ENCODE measurements around the gene GMPS. TPM values are rescaled to one million over a fixed set of nuclear protein-coding genes. Genes with fewer than 3 reads are reported as not detected.

The GMPS gene
- total and polyA plus RNA-seq, 2 donors (not counting 3 experiments of a cell fraction or from before 2014, with no cell fraction given): 18.7 to 67.5 TPM

GRCh38 chr3:155906900-155907299 is 36.5 kb downstream of the GMPS start:
- Histone ChIP-seq H3K4me3 (replicated peaks in 1 of 3; ENCODE audit: insufficient read depth in 1 of 3, low read depth in 1 of 3, low read length in 3 of 3) (no peak overlapping the region), H3K9ac (replicated peaks; ENCODE audit: extremely low read depth, insufficient read depth, low read length) (no peak overlapping the region), H3K4me1 (ENCODE audit: control insufficient read depth, extremely low read depth, insufficient read depth, low read length) (peaks cover 7% of the 10 kb centered on the region), H3K27me3 (ENCODE audit: control insufficient read depth in 2 of 2, insufficient read depth in 2 of 2, low read length in 2 of 2) (no peaks in the 10 kb centered on the region), H2AFZ (ENCODE audit: low read depth, low read length) (no peak overlapping the region), H3K79me2 (ENCODE audit: control insufficient read depth, insufficient read depth, low read length) (no peaks in the 10 kb centered on the region), H4K20me1 (replicated peaks; ENCODE audit: control insufficient read depth, extremely low read depth, insufficient read depth, low read length) (no peaks in the 10 kb centered on the region), H3K27ac (ENCODE audit: insufficient read depth, low read depth, low read length) (no peak overlapping the region), H3K9me1 (replicated peaks; ENCODE audit: control insufficient read depth, extremely low read depth, insufficient read depth, low read length) (no peaks in the 10 kb centered on the region), H3K9me3 (replicated peaks; ENCODE audit: control insufficient read depth, insufficient read depth, low read length) (no peaks in the 10 kb centered on the region), H3K36me3 (ENCODE audit: control insufficient read depth in 2 of 2, extremely low read depth in 1 of 2, insufficient read depth in 2 of 2, low read length in 2 of 2) (peaks cover 2 to 9% of the 10 kb centered on the region in 2 experiments), H3K4me2 (ENCODE audit: insufficient read depth, low read length) (no peak overlapping the region)
- no peak for TF ChIP-seq MYC (IDR thresholded peaks at IDR 0.05; ENCODE audit: low read depth, low read length)
- no peak for TF ChIP-seq EZH2 (IDR thresholded peaks at IDR 0.05; ENCODE audit: borderline replicate concordance, low read depth, low read length, severe bottlenecking)
- no peak for TF ChIP-seq MAX (IDR thresholded peaks at IDR 0.05; ENCODE audit: insufficient read depth, insufficient read length)
- no peak for TF ChIP-seq POLR2A (IDR thresholded peaks at IDR 0.05; ENCODE audit: low read depth, low read length)
- no peak for TF ChIP-seq CTCF (IDR thresholded peaks at IDR 0.05; ENCODE audit: extremely low read depth in 1 of 2, insufficient read depth in 1 of 2, low read depth in 1 of 2, low read length in 2 of 2)
- no peak for TF ChIP-seq JUN (IDR thresholded peaks at IDR 0.05; ENCODE audit: borderline replicate concordance, insufficient read depth, insufficient read length, low read depth)
- TF ChIP-seq POLR2AphosphoS5 (IDR thresholded peaks at IDR 0.05; ENCODE audit: insufficient read depth, low read depth, low read length): no peak
- no peak for TF ChIP-seq GATA2 (IDR thresholded peaks at IDR 0.05; ENCODE audit: insufficient read depth, insufficient read length, low read depth, low read length)
- no peak for TF ChIP-seq FOS (IDR thresholded peaks at IDR 0.05; ENCODE audit: borderline replicate concordance, insufficient read depth, low read length)
- BruUV-seq (replicated peaks): no TSS peak
- POLR2A ChIA-PET: no interaction called here
- FAIRE-seq (no peak), DNase-seq (ENCODE audit: low read depth, low spot score) (no peak)
- intact Hi-C loops (cut with micrococcal nuclease) (no loop called here), dilution Hi-C loops (cut with MboI; ENCODE audit: extremely low pct_ligation_motif_present, low sequenced_read_pairs) (no loop called here)
- CTCF ChIA-PET: no interaction called here
